Fibroblast of lung (primary cell): ENCODE data around the gene SYNJ2. TPM values are rescaled to one million over a fixed set of nuclear protein-coding genes. Genes with fewer than 3 reads are reported as not detected.
A peak's percentile ranks its signal among the peaks of the same experiment; 100 is the strongest.

Source experiments
- DNase-seq, 2 donors: peaks; one replicate each; pipeline versions ENCODE4 v3.0.0 to v3.0.0-alpha.2; 2010; ENCODE audit warnings: low read depth in 2 of 2
- H2AFZ ChIP-seq: 2 replicates; pipeline ENCODE4 v1.5.1; 2012; ENCODE audit warnings: low read length, control low read depth, inconsistent platforms
- H3K27ac ChIP-seq: 2 replicates; pipeline ENCODE4 v1.5.1; 2011; ENCODE audit warnings: low read length, control low read depth; ENCODE audit not compliant: insufficient read depth
- H3K27me3 ChIP-seq: 2 replicates; pipeline ENCODE4 v1.5.1; 2011; ENCODE audit warnings: mild to moderate bottlenecking, low read length; ENCODE audit not compliant: control insufficient read depth, insufficient read depth
- H3K36me3 ChIP-seq: 2 replicates; pipeline ENCODE4 v1.5.1; 2011; ENCODE audit warnings: low read length; ENCODE audit not compliant: control insufficient read depth, insufficient read depth
- H3K4me1 ChIP-seq: 2 replicates; pipeline ENCODE4 v1.5.1; 2011; ENCODE audit warnings: low read length; ENCODE audit not compliant: control insufficient read depth, insufficient read depth; ENCODE audit errors: extremely low read depth
- H3K4me2 ChIP-seq: 2 replicates; pipeline ENCODE4 v1.5.1; 2011; ENCODE audit warnings: low read length, control low read depth; ENCODE audit not compliant: insufficient read depth; ENCODE audit errors: extremely low read depth
- H3K4me3 ChIP-seq, 4 experiments: fragments of 200-600 bp in 1 of 4; sonication (generic) in 1 of 4; replicated peaks in 1 of 4; 2 replicates each; pipeline ENCODE4 v1.5.1; 2011 to 2016; ENCODE audit warnings: low read length in 4 of 4, low read depth in 3 of 4, mild to moderate bottlenecking in 3 of 4, control low read depth in 2 of 4, inconsistent platforms in 1 of 4, mixed read lengths in 1 of 4; ENCODE audit not compliant: insufficient read depth in 1 of 4; ENCODE audit errors: control extremely low read depth in 1 of 4
- H3K79me2 ChIP-seq: 2 replicates; pipeline ENCODE4 v1.5.1; 2012; ENCODE audit warnings: mild to moderate bottlenecking, low read length, inconsistent platforms; ENCODE audit not compliant: control insufficient read depth, insufficient read depth
- H3K9ac ChIP-seq: 2 replicates; pipeline ENCODE4 v1.5.1; 2011; ENCODE audit warnings: mild to moderate bottlenecking, low read length, control low read depth; ENCODE audit not compliant: insufficient read depth
- H3K9me3 ChIP-seq: 2 replicates; pipeline ENCODE4 v1.5.1; 2012; ENCODE audit warnings: low read depth, low read length; ENCODE audit not compliant: control insufficient read depth, insufficient read depth
- H4K20me1 ChIP-seq: 2 replicates; pipeline ENCODE4 v1.5.1; 2011; ENCODE audit warnings: low read length; ENCODE audit not compliant: control insufficient read depth, insufficient read depth; ENCODE audit errors: extremely low read depth
- EZH2 ChIP-seq: IDR thresholded peaks from 2 replicates; pipeline ENCODE4 v1.5.1; 2012; ENCODE audit warnings: low read length, control low read depth, mild to moderate bottlenecking; ENCODE audit errors: missing control alignments
- polyA plus RNA-seq, 2 donors: library from polyadenylated mRNA; depleted of rRNA in 1 of 2; stranded (reverse) in 1 of 2; unstranded in 1 of 2; fragments of >200 nt; gene quantifications; 2 replicates each; pipeline ENCODE4 v1.2.1, GENCODE V29; 2011 to 2012; ENCODE audit warnings: missing spikeins in 1 of 2
- total RNA-seq: library from RNA; depleted of rRNA; stranded (reverse); fragments of >200 nt; gene quantifications from 2 replicates; pipeline ENCODE4 v1.2.1, GENCODE V29; 2014
- TF ChIP-seq, protein P1 (sequence below), 2 donors: IDR thresholded peaks in 1 of 2; conservative IDR thresholded peaks in 1 of 2; 1 replicate in 1 of 2; 2 replicates in 1 of 2; pipeline ENCODE4 v1.5.1; 2011 to 2012; ENCODE audit warnings: low read length in 2 of 2, control low read depth in 1 of 2, inconsistent platforms in 1 of 2, low read depth in 1 of 2, mild to moderate bottlenecking in 1 of 2

SYNJ2 gene
- total and polyA plus RNA-seq, 2 donors (not counting 1 experiment from before 2014, with no cell fraction given) = 23.5 to 57.3 TPM

DNA sequence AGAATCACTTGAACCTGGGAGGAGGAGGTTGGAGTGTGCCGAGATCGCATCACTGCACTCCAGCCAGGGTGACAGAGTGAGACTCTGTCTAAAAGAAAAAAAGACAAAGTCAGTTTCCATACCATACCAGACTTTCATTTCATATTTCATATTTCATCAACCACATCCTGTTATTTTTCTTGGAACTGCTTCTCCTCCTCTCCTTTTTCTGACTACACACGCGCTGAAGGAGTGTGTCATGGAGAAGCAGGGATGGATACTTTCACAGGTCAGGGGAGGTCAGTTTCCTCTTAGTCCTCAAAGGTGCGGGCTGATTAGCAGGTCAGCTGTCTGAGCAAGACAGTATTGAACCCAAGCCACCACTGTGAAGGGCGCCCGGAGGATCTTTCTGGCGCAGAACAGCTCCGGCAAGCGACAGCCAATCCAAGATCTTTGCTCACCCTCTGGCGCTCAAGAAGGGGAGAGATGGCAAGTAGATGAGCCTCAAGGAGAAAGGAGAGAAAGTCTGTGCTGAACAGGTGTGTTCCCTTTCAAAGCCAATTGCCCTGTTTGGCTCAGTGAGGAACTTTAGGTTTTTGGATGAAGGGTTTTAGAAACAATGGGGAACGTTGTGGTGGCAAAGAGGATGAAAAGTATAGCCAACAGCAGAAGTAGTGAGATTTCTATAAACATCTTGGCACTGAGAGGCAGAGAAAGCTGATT is 18.9 kb upstream of the SYNJ2 start:
- Histone ChIP-seq H2AFZ (peak overlapping the region; percentile 39), H3K27me3 (no peaks in the 10 kb centered on the region), H3K4me1 (peaks cover 10% of the 10 kb centered on the region), H3K79me2 (no peaks in the 10 kb centered on the region), H3K27ac (peak overlapping the region; percentile 91), H3K4me2 (peak overlapping the region; percentile 21), H3K36me3 (no peaks in the 10 kb centered on the region), H3K9me3 (no peaks in the 10 kb centered on the region), H3K4me3 (no peak overlapping the region), H3K9ac (peak overlapping the region; percentile 42), H4K20me1 (no peaks in the 10 kb centered on the region)
- peak; percentile 77 to 81 for DNase-seq
- no peak for TF ChIP-seq EZH2
- TF ChIP-seq, protein P1, sequence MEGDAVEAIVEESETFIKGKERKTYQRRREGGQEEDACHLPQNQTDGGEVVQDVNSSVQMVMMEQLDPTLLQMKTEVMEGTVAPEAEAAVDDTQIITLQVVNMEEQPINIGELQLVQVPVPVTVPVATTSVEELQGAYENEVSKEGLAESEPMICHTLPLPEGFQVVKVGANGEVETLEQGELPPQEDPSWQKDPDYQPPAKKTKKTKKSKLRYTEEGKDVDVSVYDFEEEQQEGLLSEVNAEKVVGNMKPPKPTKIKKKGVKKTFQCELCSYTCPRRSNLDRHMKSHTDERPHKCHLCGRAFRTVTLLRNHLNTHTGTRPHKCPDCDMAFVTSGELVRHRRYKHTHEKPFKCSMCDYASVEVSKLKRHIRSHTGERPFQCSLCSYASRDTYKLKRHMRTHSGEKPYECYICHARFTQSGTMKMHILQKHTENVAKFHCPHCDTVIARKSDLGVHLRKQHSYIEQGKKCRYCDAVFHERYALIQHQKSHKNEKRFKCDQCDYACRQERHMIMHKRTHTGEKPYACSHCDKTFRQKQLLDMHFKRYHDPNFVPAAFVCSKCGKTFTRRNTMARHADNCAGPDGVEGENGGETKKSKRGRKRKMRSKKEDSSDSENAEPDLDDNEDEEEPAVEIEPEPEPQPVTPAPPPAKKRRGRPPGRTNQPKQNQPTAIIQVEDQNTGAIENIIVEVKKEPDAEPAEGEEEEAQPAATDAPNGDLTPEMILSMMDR (conservative IDR thresholded peaks at IDR 0.05 in 1 of 2, IDR thresholded peaks at IDR 0.05 in 1 of 2; ENCODE audit: low read depth in 1 of 2, low read length in 2 of 2) = no peak

DNA sequence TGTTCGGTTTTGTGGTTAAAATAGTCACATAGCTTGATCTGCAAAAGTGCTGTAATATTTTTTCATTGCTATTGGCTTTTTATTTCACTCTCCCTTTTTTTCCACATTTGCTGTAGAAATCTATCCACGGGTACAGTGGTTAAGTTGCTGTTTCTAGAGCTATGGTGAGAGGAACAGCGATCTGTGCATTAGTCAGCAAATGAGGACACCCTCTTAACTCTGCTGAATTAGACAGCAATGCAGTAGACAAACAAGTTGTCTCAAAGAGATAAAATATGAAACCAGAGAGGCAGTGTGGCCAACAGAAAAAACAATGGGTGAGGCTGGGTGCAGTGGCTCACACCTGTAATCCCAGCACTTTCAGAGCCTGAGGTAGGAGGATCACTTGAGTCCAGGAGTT is 17.6 kb upstream of the SYNJ2 start:
- no peak overlapping the region for H2AFZ ChIP-seq
- no peak overlapping the region for H3K4me2 ChIP-seq
- no peak overlapping the region for H3K4me3 ChIP-seq
- no peaks in the 10 kb centered on the region for H3K36me3 ChIP-seq
- no peaks in the 10 kb centered on the region for H3K27me3 ChIP-seq
- H3K9ac ChIP-seq = no peak overlapping the region
- DNase-seq = peak; percentile 36 to 52
- no peaks in the 10 kb centered on the region for H3K9me3 ChIP-seq
- TF ChIP-seq, protein P1 (conservative IDR thresholded peaks at IDR 0.05 in 1 of 2, IDR thresholded peaks at IDR 0.05 in 1 of 2; ENCODE audit: low read depth in 1 of 2, low read length in 2 of 2) = no peak
- TF ChIP-seq EZH2 = no peak
- H3K4me1 ChIP-seq = peaks cover 13% of the 10 kb centered on the region
- H3K27ac ChIP-seq = no peak overlapping the region
- H3K79me2 ChIP-seq = no peaks in the 10 kb centered on the region
- H4K20me1 ChIP-seq = no peaks in the 10 kb centered on the region

DNA sequence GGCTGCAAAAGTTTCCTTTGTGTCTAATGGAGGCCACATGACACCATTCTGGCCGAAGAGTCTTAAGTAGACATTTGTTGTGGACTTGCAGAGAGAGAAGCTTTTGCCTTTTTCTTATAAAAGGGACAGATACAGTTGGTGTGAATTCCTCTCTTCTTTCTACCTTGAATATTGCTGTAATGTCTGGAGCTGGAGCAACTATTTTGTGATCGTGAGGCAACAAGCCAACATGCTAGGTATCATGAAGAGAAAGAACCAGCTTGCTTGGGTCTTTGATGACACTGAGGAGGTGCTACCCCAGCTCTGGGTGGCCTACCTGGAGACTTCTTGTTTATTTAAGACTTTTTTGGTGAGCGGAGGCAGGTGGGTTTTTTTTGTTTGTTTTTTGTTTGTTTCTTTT is 16.3 kb upstream of the SYNJ2 start:
- Histone ChIP-seq H3K9me3 (no peaks in the 10 kb centered on the region), H3K79me2 (no peaks in the 10 kb centered on the region), H4K20me1 (no peaks in the 10 kb centered on the region), H3K4me2 (no peak overlapping the region), H3K4me3 (no peak overlapping the region), H2AFZ (no peak overlapping the region), H3K9ac (no peak overlapping the region), H3K27me3 (no peaks in the 10 kb centered on the region), H3K27ac (no peak overlapping the region), H3K4me1 (peaks cover 15% of the 10 kb centered on the region), H3K36me3 (no peaks in the 10 kb centered on the region)
- no peak for DNase-seq
- TF ChIP-seq, protein P1 (conservative IDR thresholded peaks at IDR 0.05 in 1 of 2, IDR thresholded peaks at IDR 0.05 in 1 of 2; ENCODE audit: low read depth in 1 of 2, low read length in 2 of 2) = no peak
- TF ChIP-seq EZH2 = no peak
